HG02852 (cell line): ENCODE results near the gene C3orf20.
"Not testable (repeated sequence)": the region's sequence is repeated elsewhere in the genome, so short reads cannot be mapped to it uniquely, and the experiment has no call there.

Experiments
- ATAC-seq: cut with Tn5 transposase; IDR thresholded peaks from one replicate; pipeline ENCODE4 v1.9.1; 2021; ENCODE audit warnings: mild to moderate bottlenecking, moderate library complexity; ENCODE audit not compliant: unreplicated experiment

C3orf20 gene

DNA sequence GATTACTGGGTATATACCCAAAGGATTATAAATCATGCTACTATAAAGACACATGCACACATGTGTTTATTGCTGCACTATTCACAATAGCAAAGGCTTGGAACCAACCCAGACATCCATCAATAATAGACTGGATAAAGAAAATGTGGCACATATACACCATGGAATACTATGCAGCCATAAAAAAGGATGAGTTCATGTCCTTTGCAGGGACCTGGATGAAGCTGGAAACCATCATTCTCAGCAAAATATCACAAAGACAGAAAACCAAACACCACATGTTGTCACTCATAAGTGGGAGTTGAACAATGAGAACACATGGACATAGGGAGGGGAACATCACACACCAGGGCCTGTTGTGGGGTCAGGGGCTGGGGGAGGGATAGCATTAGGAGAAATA is 78.0 kb downstream of the C3orf20 start:
- not testable (repeated sequence) for ATAC-seq

- no peak for ATAC-seq
Observed at GRCh38 chr3:14757153-14757700, 82.3 kb downstream of the C3orf20 start.

- no peak for ATAC-seq
Observed at GRCh38 chr3:14758297-14758696, 83.4 kb downstream of the C3orf20 start.

DNA sequence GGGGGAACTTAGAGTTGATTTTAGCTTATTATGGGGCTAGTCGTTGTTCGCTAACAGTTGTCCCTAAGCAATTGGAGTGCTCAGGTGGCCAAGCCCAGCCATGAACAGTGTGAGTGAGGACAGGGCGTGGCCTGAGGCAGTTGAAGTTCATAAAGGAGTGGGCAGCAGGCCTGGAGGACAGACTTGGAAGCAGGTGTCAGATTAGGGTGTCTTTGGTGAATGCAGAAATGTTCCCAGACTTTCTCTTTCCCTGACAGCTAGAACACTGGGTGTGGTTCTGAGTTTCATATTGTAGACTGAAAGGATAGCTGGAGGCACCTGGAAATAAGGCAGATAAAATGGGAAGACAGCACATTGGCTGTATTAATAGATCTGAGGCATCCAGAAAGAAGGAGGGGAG is 84.0 kb downstream of the C3orf20 start:
- no peak for ATAC-seq

GRCh38 chr3:14760185-14760584 is 85.2 kb downstream of the C3orf20 start:
- ATAC-seq = no peak

- ATAC-seq = no peak
Observed at GRCh38 chr3:14761121-14761672, 86.3 kb downstream of the C3orf20 start.

DNA sequence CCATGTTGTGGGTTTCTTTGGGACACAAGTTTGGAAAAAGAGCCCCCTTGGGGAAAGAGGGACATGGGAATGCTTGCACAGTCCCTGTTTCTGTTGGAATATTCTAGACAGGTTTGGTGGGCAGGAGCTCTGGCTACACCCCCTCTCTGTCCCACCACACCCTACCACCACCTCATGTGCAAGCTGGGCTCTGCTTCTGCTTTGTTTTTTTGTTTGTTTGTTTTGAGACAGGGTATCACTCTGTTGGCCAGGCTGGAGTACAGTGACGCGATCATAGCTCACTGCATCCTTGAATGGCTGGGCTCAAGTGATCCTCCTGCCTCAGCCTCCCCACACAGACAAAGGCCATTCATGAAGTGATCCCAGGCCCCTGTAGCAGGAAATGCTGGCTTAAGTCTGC is 86.9 kb downstream of the C3orf20 start:
- no peak for ATAC-seq

- no peak for ATAC-seq
Observed at GRCh38 chr3:14762701-14763100, 87.8 kb downstream of the C3orf20 start.

GRCh38 chr3:14764331-14765059 is 89.6 kb downstream of the C3orf20 start:
- no peak for ATAC-seq

DNA sequence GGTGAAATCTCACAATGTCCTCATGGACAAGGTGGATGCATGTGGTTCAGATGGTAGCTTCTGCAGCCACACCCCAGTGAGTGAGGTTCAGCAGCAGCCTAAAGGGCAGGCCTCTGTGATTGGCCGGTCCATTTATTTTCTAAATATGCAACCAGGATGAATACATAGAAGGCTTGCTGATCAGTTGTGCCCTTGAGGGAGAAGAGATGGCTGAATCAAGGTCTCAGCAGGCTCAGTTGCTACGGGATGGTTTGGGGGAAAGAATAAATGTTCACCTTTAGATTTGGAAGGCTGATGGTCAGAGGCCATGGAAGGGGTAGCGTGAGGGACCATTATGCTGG is 90.1 kb downstream of the C3orf20 start:
- ATAC-seq = no peak

- ATAC-seq = no peak
Observed at GRCh38 chr3:14765576-14766427, 90.9 kb downstream of the C3orf20 start.

GRCh38 chr3:14766428-14767244 is 91.7 kb downstream of the C3orf20 start:
- no peak for ATAC-seq

DNA sequence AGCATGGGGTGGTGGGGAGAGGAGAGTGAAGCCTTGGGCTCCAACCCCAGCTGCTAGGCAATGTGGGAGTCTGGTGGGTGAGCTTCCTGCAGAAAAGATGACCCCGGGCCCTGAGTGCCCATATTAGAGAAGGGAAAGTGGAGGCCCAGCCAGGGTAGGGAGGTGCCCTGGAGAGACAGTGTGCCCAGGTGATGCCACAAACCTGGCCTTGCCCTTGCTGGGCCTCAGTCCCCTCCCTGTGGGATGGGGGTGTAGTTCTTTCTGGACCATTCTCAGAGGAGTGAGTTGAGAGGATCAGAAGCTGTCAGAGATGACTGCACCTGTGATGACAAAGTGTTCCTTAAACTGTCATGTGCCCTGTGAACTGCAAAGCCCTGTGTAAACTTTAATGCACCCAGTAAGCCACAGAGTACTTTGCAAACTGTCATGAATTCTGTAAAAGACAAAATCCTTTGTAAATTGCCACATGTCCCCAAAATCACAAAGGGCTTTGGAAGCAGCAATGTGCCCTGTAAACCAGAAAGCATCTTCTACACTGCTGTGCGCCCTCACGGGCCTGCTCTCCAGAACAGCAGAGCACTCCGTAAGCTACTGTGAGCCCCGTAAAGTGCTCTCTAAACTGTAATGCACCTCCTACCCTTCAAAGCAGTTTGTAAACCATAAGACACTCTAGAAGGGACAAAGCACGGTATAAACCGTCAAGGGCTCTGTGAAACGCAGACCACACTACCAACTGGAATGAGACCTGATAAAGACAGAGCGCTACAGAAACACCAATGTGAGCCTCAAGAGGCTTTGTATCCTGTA is 92.5 kb downstream of the C3orf20 start:
- ATAC-seq = no peak

- no peak for ATAC-seq
Observed at GRCh38 chr3:14768182-14768790, 93.3 kb downstream of the C3orf20 start.

- ATAC-seq = no peak
Observed at GRCh38 chr3:14768881-14769280, 93.9 kb downstream of the C3orf20 start.

- no peak for ATAC-seq
Observed at GRCh38 chr3:14769544-14770325, 94.8 kb downstream of the C3orf20 start.

- ATAC-seq = no peak
Observed at GRCh38 chr3:14770591-14770990, 95.7 kb downstream of the C3orf20 start.

GRCh38 chr3:14771593-14772497 is 96.9 kb downstream of the C3orf20 start:
- ATAC-seq = no peak
